ENCODE results near the gene EBPL.

EBPL gene

GRCh38 chr13:49676581-49677298 is 14.5 kb downstream of the EBPL start:
- in situ Hi-C loops (cut with MboI; ENCODE audit: low sequenced_read_pairs), result no loop called here

GRCh38 chr13:49670828-49671227 is 20.5 kb downstream of the EBPL start:
- in situ Hi-C loops (cut with MboI; ENCODE audit: low sequenced_read_pairs), result loop anchor here (25.0 kb wide), 1 partner anchor 1416 kb away; no protein-coding TSS in a partner anchor

GRCh38 chr13:49669735-49670309 is 21.5 kb downstream of the EBPL start:
- in situ Hi-C loops (cut with MboI; ENCODE audit: low sequenced_read_pairs), result loop anchor here (10.0 to 25.0 kb wide), 2 partner anchors 175 to 1417 kb away; no protein-coding TSS in a partner anchor

- in situ Hi-C loops (cut with MboI; ENCODE audit: low sequenced_read_pairs), result loop anchor here (10.0 to 25.0 kb wide), 2 partner anchors 177 to 1420 kb away; no protein-coding TSS in a partner anchor
These were observed 23.5 kb downstream of the EBPL start for GRCh38 chr13:49667773-49668172.

GRCh38 chr13:49664606-49665005 is 26.7 kb downstream of the EBPL start:
- in situ Hi-C loops (cut with MboI; ENCODE audit: low sequenced_read_pairs), result loop anchor here (10.0 to 25.0 kb wide), 2 partner anchors 180 to 1423 kb away; no protein-coding TSS in a partner anchor

GRCh38 chr13:49657241-49657641 is 34.0 kb downstream of the EBPL start:
- in situ Hi-C loops (cut with MboI; ENCODE audit: low sequenced_read_pairs), result loop anchor here (25.0 kb wide), 1 partner anchor 1430 kb away; no protein-coding TSS in a partner anchor

GRCh38 chr13:49655906-49656305 is 35.4 kb downstream of the EBPL start:
- in situ Hi-C loops (cut with MboI; ENCODE audit: low sequenced_read_pairs), result loop anchor here (25.0 kb wide), 1 partner anchor 1431 kb away; no protein-coding TSS in a partner anchor

GRCh38 chr13:49654011-49654410 is 37.3 kb downstream of the EBPL start:
- in situ Hi-C loops (cut with MboI; ENCODE audit: low sequenced_read_pairs), result loop anchor here (25.0 kb wide), 1 partner anchor 1433 kb away; no protein-coding TSS in a partner anchor

- in situ Hi-C loops (cut with MboI; ENCODE audit: low sequenced_read_pairs), result loop anchor here (25.0 kb wide), 1 partner anchor 1434 kb away; no protein-coding TSS in a partner anchor
These were observed 37.8 kb downstream of the EBPL start for GRCh38 chr13:49653478-49653877.

- in situ Hi-C loops (cut with MboI; ENCODE audit: low sequenced_read_pairs), result loop anchor here (25.0 kb wide), 1 partner anchor 1435 kb away; no protein-coding TSS in a partner anchor
These were observed 38.7 kb downstream of the EBPL start for GRCh38 chr13:49652355-49653305.

GRCh38 chr13:49651570-49652354 is 39.5 kb downstream of the EBPL start:
- in situ Hi-C loops (cut with MboI; ENCODE audit: low sequenced_read_pairs), result loop anchor here (25.0 kb wide), 1 partner anchor 1436 kb away; no protein-coding TSS in a partner anchor

GRCh38 chr13:49649963-49650312 is 41.3 kb downstream of the EBPL start:
- in situ Hi-C loops (cut with MboI; ENCODE audit: low sequenced_read_pairs), result loop anchor here (25.0 kb wide), 1 partner anchor 1437 kb away; no protein-coding TSS in a partner anchor

GRCh38 chr13:49649244-49649962 is 41.9 kb downstream of the EBPL start:
- in situ Hi-C loops (cut with MboI; ENCODE audit: low sequenced_read_pairs), result no loop called here

GRCh38 chr13:49646688-49647087 is 44.6 kb downstream of the EBPL start:
- in situ Hi-C loops (cut with MboI; ENCODE audit: low sequenced_read_pairs), result no loop called here

GRCh38 chr13:49645451-49645850 is 45.8 kb downstream of the EBPL start:
- in situ Hi-C loops (cut with MboI; ENCODE audit: low sequenced_read_pairs), result no loop called here

GRCh38 chr13:49643035-49643646 is 48.1 kb downstream of the EBPL start:
- in situ Hi-C loops (cut with MboI; ENCODE audit: low sequenced_read_pairs), result no loop called here

GRCh38 chr13:49641801-49642291 is 49.4 kb downstream of the EBPL start:
- in situ Hi-C loops (cut with MboI; ENCODE audit: low sequenced_read_pairs), result no loop called here

GRCh38 chr13:49638744-49639072 is 52.6 kb downstream of the EBPL start:
- in situ Hi-C loops (cut with MboI; ENCODE audit: low sequenced_read_pairs), result no loop called here

All from HL-60/S4 (cell line).